ENCODE data around the gene ACO2.

ACO2 gene

GRCh38 chr22:41524809-41525449 lies 56.0 kb downstream of the ACO2 start:
- peak; percentile 56 for DNase-seq

- no peak for DNase-seq
Measured at GRCh38 chr22:41525450-41526225, 56.7 kb downstream of the ACO2 start.

- DNase-seq: no peak
Measured at GRCh38 chr22:41526226-41526829, 57.4 kb downstream of the ACO2 start.

- DNase-seq: peak; percentile 67
Measured at GRCh38 chr22:41526830-41527799, 58.2 kb downstream of the ACO2 start.

GRCh38 chr22:41528132-41528766 lies 59.3 kb downstream of the ACO2 start:
- DNase-seq: no peak

- DNase-seq: no peak
Measured at GRCh38 chr22:41528938-41529561, 60.1 kb downstream of the ACO2 start.

- no peak for DNase-seq
Measured at GRCh38 chr22:41530890-41531714, 62.2 kb downstream of the ACO2 start.

GRCh38 chr22:41531715-41532477 lies 63.0 kb downstream of the ACO2 start:
- DNase-seq: no peak

GRCh38 chr22:41532908-41533825 lies 64.2 kb downstream of the ACO2 start:
- peak; percentile 62 for DNase-seq

- DNase-seq: no peak
Measured at GRCh38 chr22:41534219-41534618, 65.3 kb downstream of the ACO2 start.

- no peak for DNase-seq
Measured at GRCh38 chr22:41535244-41535643, 66.3 kb downstream of the ACO2 start.

- DNase-seq: no peak
Measured at GRCh38 chr22:41537203-41537602, 68.3 kb downstream of the ACO2 start.

GRCh38 chr22:41538583-41538982 lies 69.7 kb downstream of the ACO2 start:
- no peak for DNase-seq

- DNase-seq: no peak
Measured at GRCh38 chr22:41539146-41540005, 70.5 kb downstream of the ACO2 start.

- DNase-seq: no peak
Measured at GRCh38 chr22:41540006-41540315, 71.0 kb downstream of the ACO2 start.

- no peak for DNase-seq
Measured at GRCh38 chr22:41540365-41540764, 71.4 kb downstream of the ACO2 start.

GRCh38 chr22:41541484-41541883 lies 72.6 kb downstream of the ACO2 start:
- DNase-seq: no peak

- no peak for DNase-seq
Measured at GRCh38 chr22:41542224-41542623, 73.3 kb downstream of the ACO2 start.
